SU-DHL-6 (cell line): ENCODE data around the gene CALHM3.

Source experiments
- CTCF ChIP-seq: fragments of 200-600 bp; sonication (generic); IDR thresholded peaks from one replicate; pipeline ENCODE4 v1.5.1; 2017; ENCODE audit warnings: antibody characterized with exemption, mild to moderate bottlenecking, low read length, moderate library complexity; ENCODE audit not compliant: insufficient read depth, poor library complexity, severe bottlenecking
- EZH2phosphoT487 ChIP-seq: fragments of 200-600 bp; sonication (generic), shearing (Covaris generic); conservative IDR thresholded peaks from 2 replicates; pipeline ENCODE4 v1.6.1; 2018; ENCODE audit warnings: mild to moderate bottlenecking, antibody characterized with exemption, low read length, moderate library complexity, mixed read lengths

DNA sequence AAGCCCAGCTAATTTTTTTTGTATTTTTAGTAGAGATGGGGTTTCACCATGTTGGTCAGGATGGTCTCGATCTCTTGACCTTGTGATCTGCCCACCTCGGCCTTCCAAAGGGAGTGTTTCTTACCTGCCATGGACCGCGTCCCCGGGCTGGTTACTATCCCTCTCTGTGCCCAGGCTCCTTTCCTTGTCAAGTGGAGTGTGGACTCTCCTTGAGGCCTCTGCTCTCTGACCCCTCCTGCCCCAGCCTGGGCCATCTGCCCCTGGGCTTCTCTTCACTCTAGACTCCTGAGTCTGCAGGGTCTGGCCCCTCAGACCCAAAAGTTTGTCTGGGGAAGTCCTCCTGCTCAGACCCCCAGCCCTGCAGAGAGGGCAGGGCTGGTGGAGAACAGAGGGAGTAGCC is 35.2 kb upstream of the CALHM3 start:
- TF ChIP-seq CTCF (no peak), EZH2phosphoT487 (no peak)
